C4-2B (cell line): ENCODE results near the gene CASZ1.

Experiments used
- ZFX ChIP-seq: fragments of 450-650 bp; IDR thresholded peaks from 2 replicates; pipeline ENCODE4 v1.6.1; 2017
- TF ChIP-seq, protein P1 (sequence below): fragments of 450-650 bp; conservative IDR thresholded peaks from 2 replicates; pipeline ENCODE4 v1.5.1; 2017; ENCODE audit warnings: mild to moderate bottlenecking

DNA sequence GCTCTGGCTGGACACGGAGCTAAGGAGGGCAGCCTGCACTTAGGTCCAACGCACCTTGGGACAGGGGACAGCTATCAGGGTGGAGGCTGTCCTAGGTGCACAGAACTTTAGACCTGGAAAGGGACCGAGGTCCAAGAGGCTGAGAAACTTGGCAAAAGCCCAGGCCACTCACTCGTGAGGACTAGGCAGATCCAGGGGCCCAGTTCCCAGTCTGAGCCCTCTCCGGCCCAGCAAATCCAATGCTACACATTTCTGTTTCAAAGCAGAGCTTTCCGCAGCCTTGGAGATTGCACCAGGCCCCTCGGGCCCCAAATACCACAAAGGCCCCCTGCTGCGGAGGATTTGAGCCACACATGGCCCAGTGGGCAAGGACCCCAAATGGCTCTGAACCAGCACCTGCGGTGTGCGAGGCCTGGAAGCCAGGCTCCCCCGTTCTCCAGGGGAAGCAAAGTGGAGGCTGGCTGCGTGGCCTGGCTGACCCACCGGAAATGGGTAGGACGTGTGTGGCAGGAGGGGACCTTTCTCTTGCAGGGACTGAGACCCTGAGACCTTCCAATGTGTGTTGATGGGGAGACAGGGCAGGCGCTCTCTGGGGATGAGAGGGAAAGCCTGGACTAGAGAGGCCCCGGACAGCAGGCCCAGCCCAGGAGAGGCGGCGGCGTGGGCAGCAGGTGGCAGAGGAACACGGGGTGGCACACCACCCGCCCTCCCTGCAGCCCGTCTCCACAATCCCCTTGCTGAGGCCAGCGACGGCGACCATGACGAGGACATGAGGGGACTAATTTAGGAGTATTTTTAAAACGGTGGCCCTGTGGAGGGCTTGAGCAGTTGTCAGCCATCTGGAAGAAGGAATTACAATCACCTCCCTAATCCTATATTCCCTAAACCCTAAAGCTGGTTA, 118.7 kb downstream of the CASZ1 start:
- TF ChIP-seq, protein P1, sequence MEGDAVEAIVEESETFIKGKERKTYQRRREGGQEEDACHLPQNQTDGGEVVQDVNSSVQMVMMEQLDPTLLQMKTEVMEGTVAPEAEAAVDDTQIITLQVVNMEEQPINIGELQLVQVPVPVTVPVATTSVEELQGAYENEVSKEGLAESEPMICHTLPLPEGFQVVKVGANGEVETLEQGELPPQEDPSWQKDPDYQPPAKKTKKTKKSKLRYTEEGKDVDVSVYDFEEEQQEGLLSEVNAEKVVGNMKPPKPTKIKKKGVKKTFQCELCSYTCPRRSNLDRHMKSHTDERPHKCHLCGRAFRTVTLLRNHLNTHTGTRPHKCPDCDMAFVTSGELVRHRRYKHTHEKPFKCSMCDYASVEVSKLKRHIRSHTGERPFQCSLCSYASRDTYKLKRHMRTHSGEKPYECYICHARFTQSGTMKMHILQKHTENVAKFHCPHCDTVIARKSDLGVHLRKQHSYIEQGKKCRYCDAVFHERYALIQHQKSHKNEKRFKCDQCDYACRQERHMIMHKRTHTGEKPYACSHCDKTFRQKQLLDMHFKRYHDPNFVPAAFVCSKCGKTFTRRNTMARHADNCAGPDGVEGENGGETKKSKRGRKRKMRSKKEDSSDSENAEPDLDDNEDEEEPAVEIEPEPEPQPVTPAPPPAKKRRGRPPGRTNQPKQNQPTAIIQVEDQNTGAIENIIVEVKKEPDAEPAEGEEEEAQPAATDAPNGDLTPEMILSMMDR: no peak
- peak; percentile 73 for TF ChIP-seq ZFX
